ENCODE data around the gene SBNO1. TPM values are rescaled to one million over a fixed set of nuclear protein-coding genes. Genes with fewer than 3 reads are reported as not detected.

The SBNO1 gene
- polyA plus RNA-seq, 3 donors = 5.6 to 16.9 (median 11.4) TPM

- Histone ChIP-seq H3K9ac (ENCODE audit: insufficient read depth, low read length, poor library complexity, severe bottlenecking) (no peak overlapping the region), H3K27ac (ENCODE audit: low read depth in 1 of 2, low read length in 2 of 2) (no peak overlapping the region), H3K9me3 (replicated peaks in 1 of 2; ENCODE audit: control insufficient read depth in 1 of 2, insufficient read depth in 1 of 2, low read length in 2 of 2) (no peaks in the 10 kb centered on the region), H4K20me1 (ENCODE audit: insufficient read depth, low read length) (no peaks in the 10 kb centered on the region), H3K4me1 (ENCODE audit: control insufficient read depth in 1 of 2, insufficient read depth in 2 of 2, low read length in 2 of 2) (no peaks in the 10 kb centered on the region), H3K79me2 (ENCODE audit: insufficient read depth, low read length) (peaks cover under 1% of the 10 kb centered on the region), H3K36me3 (replicated peaks in 1 of 2; ENCODE audit: control insufficient read depth in 1 of 2, insufficient read depth in 2 of 2, low read length in 2 of 2) (peaks cover 63 to 95% of the 10 kb centered on the region in 2 donors), H3K4me2 (replicated peaks; ENCODE audit: extremely low read depth, low read length, poor library complexity, severe bottlenecking) (no peak overlapping the region), H2AFZ (ENCODE audit: insufficient read depth, low read depth, low read length, poor library complexity, severe bottlenecking) (no peak overlapping the region), H3K27me3 (ENCODE audit: control insufficient read depth in 2 of 2, insufficient read depth in 2 of 2, low read length in 2 of 2) (no peaks in the 10 kb centered on the region), H3K4me3 (replicated peaks in 1 of 3; ENCODE audit: low read depth in 2 of 3, low read length in 3 of 3) (no peak overlapping the region)
- H3K9me3 Mint-ChIP-seq = no peaks in the 10 kb centered on the region
- 100% methylated on average over 2 of the region's 4 CpGs for WGBS (ENCODE audit: insufficient coverage)
- peaks cover 3% of the 10 kb centered on the region for H3K4me1 Mint-ChIP-seq
- intact Hi-C loops (cut with micrococcal nuclease) = no loop called here
- TF ChIP-seq CTCF (IDR thresholded peaks at IDR 0.05) = no peak
- H3K36me3 Mint-ChIP-seq = peaks cover 74 to 92% of the 10 kb centered on the region in 2 donors
- peaks cover 0 to 1% (median 0%) of the 10 kb centered on the region in 3 donors for H3K27me3 Mint-ChIP-seq (ENCODE audit: low read depth in 3 of 3)
- no peak overlapping the region for H3K27ac Mint-ChIP-seq
- no peak for DNase-seq
- H3K4me3 Mint-ChIP-seq = no peak overlapping the region
Measured at GRCh38 chr12:123258593-123258992, 106.1 kb downstream of the SBNO1 start.

GRCh38 chr12:123254853-123255446, 109.7 kb downstream of the SBNO1 start:
- Mint-ChIP-seq H3K4me3 (no peak overlapping the region), H3K27ac (peak overlapping the region in 1 of 7 donors; percentile 1)
- peaks cover 43 to 70% of the 10 kb centered on the region in 2 donors for H3K36me3 ChIP-seq (replicated peaks in 1 of 2; ENCODE audit: control insufficient read depth in 1 of 2, insufficient read depth in 2 of 2, low read length in 2 of 2)

More at GRCh38 chr12:123254853-123255446, 109.7 kb downstream of the SBNO1 start:
- Histone ChIP-seq H2AFZ (ENCODE audit: insufficient read depth, low read depth, low read length, poor library complexity, severe bottlenecking) (no peak overlapping the region), H3K9me3 (replicated peaks in 1 of 2; ENCODE audit: control insufficient read depth in 1 of 2, insufficient read depth in 1 of 2, low read length in 2 of 2) (no peaks in the 10 kb centered on the region), H3K4me1 (ENCODE audit: control insufficient read depth in 1 of 2, insufficient read depth in 2 of 2, low read length in 2 of 2) (peaks cover 8% of the 10 kb centered on the region in 2 donors), H4K20me1 (ENCODE audit: insufficient read depth, low read length) (peaks cover 6% of the 10 kb centered on the region), H3K27me3 (ENCODE audit: control insufficient read depth in 2 of 2, insufficient read depth in 2 of 2, low read length in 2 of 2) (no peaks in the 10 kb centered on the region), H3K4me2 (replicated peaks; ENCODE audit: extremely low read depth, low read length, poor library complexity, severe bottlenecking) (no peak overlapping the region), H3K79me2 (ENCODE audit: insufficient read depth, low read length) (peaks cover 30% of the 10 kb centered on the region), H3K27ac (ENCODE audit: low read depth in 1 of 2, low read length in 2 of 2) (no peak overlapping the region), H3K4me3 (replicated peaks in 1 of 3; ENCODE audit: low read depth in 2 of 3, low read length in 3 of 3) (no peak overlapping the region), H3K9ac (ENCODE audit: insufficient read depth, low read length, poor library complexity, severe bottlenecking) (no peak overlapping the region)
- TF ChIP-seq CTCF (IDR thresholded peaks at IDR 0.05) = no peak
- no peaks in the 10 kb centered on the region for H3K27me3 Mint-ChIP-seq (ENCODE audit: low read depth in 3 of 3)
- H3K4me1 Mint-ChIP-seq = peaks cover 20% of the 10 kb centered on the region
- no peak for DNase-seq
- peaks cover 50 to 65% of the 10 kb centered on the region in 2 donors for H3K36me3 Mint-ChIP-seq
- no peaks in the 10 kb centered on the region for H3K9me3 Mint-ChIP-seq
- 94% methylated on average over 2 of the region's 5 CpGs for WGBS (ENCODE audit: insufficient coverage)
- intact Hi-C loops (cut with micrococcal nuclease) = no loop called here

Data from CD14-positive monocyte (primary cell).